Germinal center (tissue), 1 donor: ENCODE results near the gene CHST15.
A peak's percentile ranks its signal among the peaks of the same experiment; 100 is the strongest.
"Not testable (repeated sequence)": the region's sequence is repeated elsewhere in the genome, so short reads cannot be mapped to it uniquely, and the experiment has no call there.

Experiments used
- DNase-seq: peaks from one replicate; pipeline ENCODE4 v3.0.0; 2012; ENCODE audit warnings: mixed read lengths, low spot score

Gene CHST15

GRCh38 chr10:124044143-124044862 is 49.1 kb downstream of the CHST15 start:
- no peak for DNase-seq

GRCh38 chr10:124043310-124044142 is 49.9 kb downstream of the CHST15 start:
- DNase-seq: peak; percentile 54

GRCh38 chr10:124042656-124043309 is 50.6 kb downstream of the CHST15 start:
- DNase-seq: no peak

GRCh38 chr10:124041675-124042445 is 51.5 kb downstream of the CHST15 start:
- no peak for DNase-seq

- no peak for DNase-seq
Measured at GRCh38 chr10:124040451-124041188, 52.8 kb downstream of the CHST15 start.

- no peak for DNase-seq
Measured at GRCh38 chr10:124039483-124040013, 53.9 kb downstream of the CHST15 start.

GRCh38 chr10:124037784-124038183 is 55.6 kb downstream of the CHST15 start:
- no peak for DNase-seq

- DNase-seq: no peak
Measured at GRCh38 chr10:124037286-124037685, 56.1 kb downstream of the CHST15 start.

GRCh38 chr10:124036746-124037145 is 56.7 kb downstream of the CHST15 start:
- DNase-seq: no peak

- DNase-seq: peak; percentile 87
Measured at GRCh38 chr10:124035928-124036558, 57.4 kb downstream of the CHST15 start.

GRCh38 chr10:124035306-124035927 is 58.0 kb downstream of the CHST15 start:
- DNase-seq: no peak

GRCh38 chr10:124034576-124035305 is 58.7 kb downstream of the CHST15 start:
- DNase-seq: not testable (repeated sequence)

GRCh38 chr10:124033887-124034218 is 59.5 kb downstream of the CHST15 start:
- DNase-seq: no peak

- DNase-seq: no peak
Measured at GRCh38 chr10:124032971-124033886, 60.2 kb downstream of the CHST15 start.

- no peak for DNase-seq
Measured at GRCh38 chr10:124032087-124032935, 61.1 kb downstream of the CHST15 start.

GRCh38 chr10:124030492-124031110 is 62.8 kb downstream of the CHST15 start:
- no peak for DNase-seq

GRCh38 chr10:124030061-124030460 is 63.3 kb downstream of the CHST15 start:
- DNase-seq: no peak
